Measurements from ENCODE around the gene KCND3. TPM values are rescaled to one million over a fixed set of nuclear protein-coding genes. Genes with fewer than 3 reads are reported as not detected.

Gene KCND3
- total and polyA plus RNA-seq, 2 experiments from 2014 or later, result 0.16 to 0.33 TPM

- TF ChIP-seq, protein P1, sequence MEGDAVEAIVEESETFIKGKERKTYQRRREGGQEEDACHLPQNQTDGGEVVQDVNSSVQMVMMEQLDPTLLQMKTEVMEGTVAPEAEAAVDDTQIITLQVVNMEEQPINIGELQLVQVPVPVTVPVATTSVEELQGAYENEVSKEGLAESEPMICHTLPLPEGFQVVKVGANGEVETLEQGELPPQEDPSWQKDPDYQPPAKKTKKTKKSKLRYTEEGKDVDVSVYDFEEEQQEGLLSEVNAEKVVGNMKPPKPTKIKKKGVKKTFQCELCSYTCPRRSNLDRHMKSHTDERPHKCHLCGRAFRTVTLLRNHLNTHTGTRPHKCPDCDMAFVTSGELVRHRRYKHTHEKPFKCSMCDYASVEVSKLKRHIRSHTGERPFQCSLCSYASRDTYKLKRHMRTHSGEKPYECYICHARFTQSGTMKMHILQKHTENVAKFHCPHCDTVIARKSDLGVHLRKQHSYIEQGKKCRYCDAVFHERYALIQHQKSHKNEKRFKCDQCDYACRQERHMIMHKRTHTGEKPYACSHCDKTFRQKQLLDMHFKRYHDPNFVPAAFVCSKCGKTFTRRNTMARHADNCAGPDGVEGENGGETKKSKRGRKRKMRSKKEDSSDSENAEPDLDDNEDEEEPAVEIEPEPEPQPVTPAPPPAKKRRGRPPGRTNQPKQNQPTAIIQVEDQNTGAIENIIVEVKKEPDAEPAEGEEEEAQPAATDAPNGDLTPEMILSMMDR (IDR thresholded peaks at IDR 0.05; ENCODE audit: low read depth, low read length), result no peak
- Histone ChIP-seq H3K27ac (no peak overlapping the region), H3K9me3 (ENCODE audit: low read depth) (no peaks in the 10 kb centered on the region), H3K36me3 (no peaks in the 10 kb centered on the region), H3K27me3 (no peaks in the 10 kb centered on the region), H3K4me3 (no peak overlapping the region), H3K4me1 (ENCODE audit: low read depth) (no peaks in the 10 kb centered on the region)
- peak in 1 of 2 donors; percentile 12 for DNase-seq (ENCODE audit: low read depth in 1 of 2, low spot score in 1 of 2)
Measured at GRCh38 chr1:111792249-111792648, 197.2 kb downstream of the KCND3 start.

DNA sequence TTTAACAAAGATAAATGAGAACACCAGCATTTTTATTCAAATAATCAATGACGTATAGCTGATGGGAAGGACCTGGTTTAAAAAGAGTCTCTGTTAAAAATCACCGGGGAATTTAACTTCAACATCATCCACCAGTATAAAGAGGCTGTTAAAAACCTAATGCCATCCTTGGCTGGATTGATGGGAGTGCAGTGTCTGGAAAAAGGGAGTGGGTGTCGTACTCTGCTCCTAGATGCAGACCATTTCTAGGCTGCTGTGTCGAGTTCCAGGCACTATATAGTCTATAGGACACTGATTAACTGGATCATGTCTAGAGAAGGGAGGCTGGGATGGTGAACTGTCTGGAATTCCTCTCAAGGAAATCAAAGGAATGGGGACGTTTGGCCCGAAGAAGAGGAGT lies 197.7 kb downstream of the KCND3 start:
- no peaks in the 10 kb centered on the region for H3K36me3 ChIP-seq
- H3K9me3 ChIP-seq (ENCODE audit: low read depth), result no peaks in the 10 kb centered on the region
- H3K27ac ChIP-seq, result no peak overlapping the region
- no peak for DNase-seq (ENCODE audit: low read depth in 1 of 2, low spot score in 1 of 2)
- no peaks in the 10 kb centered on the region for H3K4me1 ChIP-seq (ENCODE audit: low read depth)
- H3K27me3 ChIP-seq, result no peaks in the 10 kb centered on the region
- no peak overlapping the region for H3K4me3 ChIP-seq
- TF ChIP-seq, protein P1 (IDR thresholded peaks at IDR 0.05; ENCODE audit: low read depth, low read length), result no peak

GRCh38 chr1:111789666-111790316 lies 199.7 kb downstream of the KCND3 start:
- Histone ChIP-seq H3K9me3 (ENCODE audit: low read depth) (no peaks in the 10 kb centered on the region), H3K36me3 (no peaks in the 10 kb centered on the region), H3K4me3 (no peak overlapping the region), H3K4me1 (ENCODE audit: low read depth) (no peaks in the 10 kb centered on the region), H3K27ac (no peak overlapping the region), H3K27me3 (peaks cover 8% of the 10 kb centered on the region)
- TF ChIP-seq, protein P1 (IDR thresholded peaks at IDR 0.05; ENCODE audit: low read depth, low read length), result no peak
- DNase-seq (ENCODE audit: low read depth in 1 of 2, low spot score in 1 of 2), result peak in 1 of 2 donors; percentile 95

DNA sequence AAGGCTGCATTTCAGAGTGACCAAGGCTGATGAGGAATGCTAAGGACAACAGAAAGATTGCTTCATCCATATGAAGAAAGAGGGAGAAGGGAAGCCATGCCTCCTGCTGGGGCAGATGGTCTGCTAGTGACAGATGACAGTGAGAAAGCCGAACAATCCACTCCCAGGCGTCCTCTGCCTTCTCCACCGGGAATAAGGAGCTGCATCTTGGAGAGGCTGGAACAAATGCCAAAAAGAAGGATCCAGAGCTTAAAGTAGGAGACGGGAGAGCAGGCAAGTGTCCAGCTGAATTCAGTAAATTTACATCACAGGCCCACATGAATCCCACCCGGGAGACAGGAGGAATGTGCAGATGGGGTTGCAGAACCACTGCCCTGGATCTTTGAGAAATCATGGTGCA lies 200.3 kb downstream of the KCND3 start:
- Histone ChIP-seq H3K9me3 (ENCODE audit: low read depth) (no peaks in the 10 kb centered on the region), H3K4me1 (ENCODE audit: low read depth) (no peaks in the 10 kb centered on the region), H3K4me3 (no peak overlapping the region), H3K27ac (no peak overlapping the region), H3K36me3 (no peaks in the 10 kb centered on the region), H3K27me3 (peaks cover 8% of the 10 kb centered on the region)
- TF ChIP-seq, protein P1 (IDR thresholded peaks at IDR 0.05; ENCODE audit: low read depth, low read length), result no peak
- DNase-seq (ENCODE audit: low read depth in 1 of 2, low spot score in 1 of 2), result peak in 1 of 2 donors; percentile 73

DNA sequence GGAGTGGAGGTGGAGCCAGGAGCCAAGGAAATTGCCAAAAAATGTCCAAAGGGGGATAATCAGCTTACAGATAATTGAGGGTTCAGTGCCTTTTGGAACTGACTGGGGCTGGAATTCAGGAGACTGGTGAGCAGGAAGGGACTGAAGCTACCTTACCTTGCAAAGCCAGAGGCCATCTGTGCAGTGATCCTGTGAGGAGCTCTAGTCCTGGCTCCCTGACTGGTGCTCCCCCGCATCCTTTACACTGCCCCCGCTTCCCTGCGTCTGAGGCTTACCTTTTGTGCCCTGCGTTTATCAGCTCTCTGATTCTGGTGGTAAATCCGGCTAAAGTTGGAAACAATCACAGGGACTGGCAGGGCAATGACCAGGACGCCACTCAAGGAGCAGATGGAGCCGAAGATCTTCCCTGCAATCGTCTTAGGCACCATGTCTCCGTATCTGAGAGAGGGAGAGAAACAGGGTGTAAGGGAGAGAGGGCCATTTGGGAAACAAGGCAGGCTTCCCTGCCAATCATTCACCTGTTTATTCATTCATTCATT lies 202.7 kb downstream of the KCND3 start:
- no peak overlapping the region for H3K27ac ChIP-seq
- H3K36me3 ChIP-seq, result no peaks in the 10 kb centered on the region
- DNase-seq (ENCODE audit: low read depth in 1 of 2, low spot score in 1 of 2), result no peak
- no peaks in the 10 kb centered on the region for H3K4me1 ChIP-seq (ENCODE audit: low read depth)
- H3K4me3 ChIP-seq, result no peak overlapping the region
- peaks cover 8% of the 10 kb centered on the region for H3K27me3 ChIP-seq
- no peaks in the 10 kb centered on the region for H3K9me3 ChIP-seq (ENCODE audit: low read depth)
- TF ChIP-seq, protein P1 (IDR thresholded peaks at IDR 0.05; ENCODE audit: low read depth, low read length), result no peak

All from cardiac muscle cell (in vitro differentiated cells and primary cell).